K562 (cell line): Measurements from ENCODE around the gene C16orf86. TPM values are rescaled to one million over a fixed set of nuclear protein-coding genes. Genes with fewer than 3 reads are reported as not detected.

Experiments
- ATAC-seq: fragments of 200-7000 bp; cut with Tn5 transposase; 3 replicates; pipeline ENCODE4 v1.9.1; 2020; ENCODE audit warnings: moderate library complexity
- BruUV-seq: library from RNA; stranded (reverse); fragments of 400-500 nt; replicated peaks from 2 replicates; lab custom pipeline; 2021; lab: Mats Ljungman, UMichigan
- CTCF ChIA-PET: fragments of 300-600 bp; formaldehyde crosslinking; extraction: SDS; loops from one replicate; lab custom pipeline; 2021; ENCODE audit warnings: low intra/inter-chr PET ratio; lab: Yijun Ruan, JAX
- POLR2A ChIA-PET: fragments of 300-600, 350-650 bp; sonication (Branson Sonifier 250); formaldehyde crosslinking; extraction: SDS; loops from one replicate; lab custom pipeline; 2021; ENCODE audit warnings: antibody characterized with exemption, inconsistent platforms; lab: Yijun Ruan, JAX
- DNase-seq, 4 experiments: peaks; one replicate each; pipeline versions ENCODE4 v3.0.0 to v3.0.0-alpha.2; 2011 to 2018; ENCODE audit warnings: low spot score in 3 of 4, mixed read lengths in 3 of 4; ENCODE audit errors: extremely low read depth in 1 of 4
- FAIRE-seq: peaks from 2 replicates; lab custom pipeline; 2011; peaks lifted over from hg19 to GRCh38; lab: Jason Lieb, UNC
- H2AFZ ChIP-seq: 2 replicates; pipeline ENCODE4 v1.6.0; 2011; ENCODE audit warnings: low read depth, low read length, control low read depth, inconsistent platforms
- H3K27ac ChIP-seq: fragments of 200-600 bp; 3 replicates; pipeline ENCODE4 v1.8.0; 2011; ENCODE audit warnings: low read depth, mild to moderate bottlenecking, control low read depth, inconsistent platforms, low read length, moderate library complexity, mixed read lengths; ENCODE audit errors: extremely low read depth
- H3K27me3 ChIP-seq, 2 experiments: fragments of 300-600 bp in 1 of 2; 2 replicates in 1 of 2; 3 replicates in 1 of 2; pipeline versions ENCODE4 v1.6.0 to v1.8.0; 2011; ENCODE audit warnings: inconsistent platforms in 2 of 2, low read length in 2 of 2, mild to moderate bottlenecking in 1 of 2, mixed read lengths in 1 of 2, moderate library complexity in 1 of 2; ENCODE audit not compliant: control insufficient read depth in 2 of 2, insufficient read depth in 2 of 2
- H3K36me3 ChIP-seq: fragments of 300-600 bp; 3 replicates; pipeline ENCODE4 v1.8.0; 2011; ENCODE audit warnings: mild to moderate bottlenecking, low read length, inconsistent platforms; ENCODE audit not compliant: control insufficient read depth, insufficient read depth
- H3K4me1 ChIP-seq, 2 experiments: fragments of 200-600 bp in 1 of 2; replicated peaks in 1 of 2; 2 replicates in 1 of 2; 3 replicates in 1 of 2; pipeline versions ENCODE4 v1.5.1 to v1.8.0; 2011; ENCODE audit warnings: inconsistent platforms in 2 of 2, low read length in 2 of 2, mild to moderate bottlenecking in 1 of 2, mixed read lengths in 1 of 2, moderate library complexity in 1 of 2; ENCODE audit not compliant: control insufficient read depth in 2 of 2, insufficient read depth in 2 of 2
- H3K4me2 ChIP-seq: 2 replicates; pipeline ENCODE4 v1.6.1; 2011; ENCODE audit warnings: low read length, control low read depth, inconsistent platforms, mixed read lengths; ENCODE audit not compliant: insufficient read depth
- H3K4me3 ChIP-seq: fragments of 200-600 bp; sonication (generic), shearing (Covaris generic); 2 replicates; pipeline ENCODE4 v1.5.1; 2016; ENCODE audit warnings: control low read depth, inconsistent platforms
- H3K79me2 ChIP-seq: fragments of 200-600 bp; 3 replicates; pipeline ENCODE4 v1.8.0; 2011; ENCODE audit warnings: low read length, inconsistent platforms; ENCODE audit not compliant: control insufficient read depth, insufficient read depth
- H3K9ac ChIP-seq, 2 experiments: 2 replicates each; pipeline versions ENCODE4 v1.6.0 to v1.6.1; 2011; ENCODE audit warnings: low read depth in 2 of 2, low read length in 2 of 2, control low read depth in 1 of 2, inconsistent platforms in 1 of 2, mild to moderate bottlenecking in 1 of 2, mixed read lengths in 1 of 2; ENCODE audit not compliant: insufficient read depth in 1 of 2
- H3K9me1 ChIP-seq: one replicate; pipeline ENCODE4 v1.6.0; 2011; ENCODE audit warnings: inconsistent platforms, mild to moderate bottlenecking, low read length, moderate library complexity; ENCODE audit not compliant: control insufficient read depth, insufficient read depth
- H3K9me3 ChIP-seq: replicated peaks from 2 replicates; pipeline ENCODE4 v1.5.1; 2011; ENCODE audit warnings: low read depth, low read length, inconsistent platforms; ENCODE audit not compliant: control insufficient read depth, insufficient read depth
- H4K20me1 ChIP-seq: replicated peaks from 2 replicates; pipeline ENCODE4 v1.6.1; 2011; ENCODE audit warnings: low read length, inconsistent platforms, mixed read lengths; ENCODE audit not compliant: control insufficient read depth, insufficient read depth
- ETV5 ChIP-seq: sonication (generic); formaldehyde crosslinking; IDR thresholded peaks from 2 replicates; pipeline ENCODE4 v1.4.0; 2020; ENCODE audit warnings: low read depth, mild to moderate bottlenecking, missing genetic modification reagents
- FOXA3 ChIP-seq, 2 experiments: fragments of 450-650 bp in 1 of 2; sonication (generic) in 1 of 2; formaldehyde crosslinking; IDR thresholded peaks in 1 of 2; conservative IDR thresholded peaks in 1 of 2; 2 replicates each; pipeline versions ENCODE4 v1.4.0 to v1.8.0; 2020 to 2022; ENCODE audit warnings: mild to moderate bottlenecking in 2 of 2, missing genetic modification reagents in 1 of 2
- LEF1 ChIP-seq: fragments of 450-650 bp; IDR thresholded peaks from 2 replicates; pipeline ENCODE4 v1.6.1; 2016; ENCODE audit warnings: mild to moderate bottlenecking
- MED1 ChIP-seq: sonication (generic); formaldehyde crosslinking; IDR thresholded peaks from 2 replicates; pipeline ENCODE4 v1.8.1; 2023; ENCODE audit warnings: missing genetic modification reagents, borderline replicate concordance
- PURB ChIP-seq: sonication (generic); formaldehyde crosslinking; IDR thresholded peaks from 2 replicates; pipeline ENCODE4 v1.9.0; 2021; ENCODE audit warnings: low read depth, mild to moderate bottlenecking, missing genetic modification reagents
- STAT5A ChIP-seq: IDR thresholded peaks from 2 replicates; pipeline ENCODE4 v1.6.1; 2012; ENCODE audit warnings: low read length, inconsistent platforms, borderline replicate concordance
- TCFL5 ChIP-seq: fragments of 250-450 bp; sonication (Bioruptor Pico); conservative IDR thresholded peaks from 2 replicates; pipeline ENCODE4 v1.6.1; 2021; ENCODE audit warnings: mild to moderate bottlenecking, moderate library complexity, matching md5 sums
- U2AF1 ChIP-seq: fragments of 200-400 bp; formaldehyde crosslinking; optimal IDR thresholded peaks from 2 replicates; pipeline ENCODE3; 2017; ENCODE audit warnings: mild to moderate bottlenecking, low read depth, low read length, moderate library complexity
- ZBTB34 ChIP-seq: fragments of 250-450 bp; sonication (Bioruptor Pico); IDR thresholded peaks from 2 replicates; pipeline ENCODE4 v1.8.0; 2021; ENCODE audit warnings: mild to moderate bottlenecking, moderate library complexity
- ZNF764 ChIP-seq: fragments of 250-450 bp; sonication (Bioruptor Pico); IDR thresholded peaks from 2 replicates; pipeline ENCODE4 v1.4.0; 2020; ENCODE audit warnings: low read depth, mild to moderate bottlenecking, moderate library complexity
- ZNF766 ChIP-seq: fragments of 200-800 bp; sonication (Bioruptor generic); conservative IDR thresholded peaks from 2 replicates; pipeline ENCODE4 v1.6.1; 2016; ENCODE audit warnings: missing genetic modification characterization, missing compliant biosample characterization
- WGBS: fragments of 100-300 bp; shearing (Covaris generic); methylation state at CpG from one replicate; pipeline ENCODE4 v1.1.6; 2016; ENCODE audit warnings: low coverage, mixed read lengths; ENCODE audit not compliant: insufficient coverage; ENCODE audit errors: missing lambda C conversion rate; 5-methylcytosine and 5-hydroxymethylcytosine counted together
- in situ Hi-C: fragments of 300-500 bp; cut with MboI; formaldehyde crosslinking; loops from 4 replicates; pipeline ENCODE4 v1.15.0; 2018; ENCODE audit warnings: inconsistent platforms, mixed read lengths
- intact Hi-C: fragments of 100-400 bp; cut with micrococcal nuclease; formaldehyde crosslinking; loops from 2 replicates; pipeline ENCODE4 v1.14.2; 2022
- polyA plus RNA-seq, 8 experiments: library from polyadenylated mRNA; depleted of rRNA in 4 of 8; stranded (reverse) in 5 of 8; unstranded in 3 of 8; fragments of >200 nt; fragmentation: Nextera tagmentation in 2 of 8; fragmentation: Illumina TruSeq in 1 of 8; extraction: Ambion mirVana in 2 of 8; extraction: Trizol in 1 of 8; gene quantifications; 2 replicates each; pipeline versions ENCODE4 v1.2.1 to v1.2.3, GENCODE V29; 2011 to 2014; ENCODE audit warnings: inconsistent platforms in 1 of 8, missing spikeins in 1 of 8
- total RNA-seq, 7 experiments: library from RNA; depleted of rRNA in 6 of 7; stranded (reverse); fragments of >200 nt in 6 of 7; fragmentation: Illumina TruSeq in 2 of 7; extraction: Trizol in 2 of 7; gene quantifications; 2 replicates each; pipeline versions ENCODE4 v1.2.1 to v1.2.3, GENCODE V29; 2011 to 2021; ENCODE audit warnings: low replicate concordance in 1 of 7
- TF ChIP-seq, protein P1 (sequence below): fragments of 150-350 bp; conservative IDR thresholded peaks from 2 replicates; pipeline ENCODE4 v1.6.1; 2014; ENCODE audit warnings: low read length
- TF ChIP-seq, protein P2 (sequence below): fragments of 250-450 bp; sonication (Bioruptor Pico); IDR thresholded peaks from 2 replicates; pipeline ENCODE4 v1.4.0; 2020

The C16orf86 gene
- total and polyA plus RNA-seq, 9 of the 15 experiments (the other 6 are each of a cell fraction or from before 2014, with no cell fraction given) = 0.13 to 1.2 (median 0.27) TPM; not detected in 3

DNA sequence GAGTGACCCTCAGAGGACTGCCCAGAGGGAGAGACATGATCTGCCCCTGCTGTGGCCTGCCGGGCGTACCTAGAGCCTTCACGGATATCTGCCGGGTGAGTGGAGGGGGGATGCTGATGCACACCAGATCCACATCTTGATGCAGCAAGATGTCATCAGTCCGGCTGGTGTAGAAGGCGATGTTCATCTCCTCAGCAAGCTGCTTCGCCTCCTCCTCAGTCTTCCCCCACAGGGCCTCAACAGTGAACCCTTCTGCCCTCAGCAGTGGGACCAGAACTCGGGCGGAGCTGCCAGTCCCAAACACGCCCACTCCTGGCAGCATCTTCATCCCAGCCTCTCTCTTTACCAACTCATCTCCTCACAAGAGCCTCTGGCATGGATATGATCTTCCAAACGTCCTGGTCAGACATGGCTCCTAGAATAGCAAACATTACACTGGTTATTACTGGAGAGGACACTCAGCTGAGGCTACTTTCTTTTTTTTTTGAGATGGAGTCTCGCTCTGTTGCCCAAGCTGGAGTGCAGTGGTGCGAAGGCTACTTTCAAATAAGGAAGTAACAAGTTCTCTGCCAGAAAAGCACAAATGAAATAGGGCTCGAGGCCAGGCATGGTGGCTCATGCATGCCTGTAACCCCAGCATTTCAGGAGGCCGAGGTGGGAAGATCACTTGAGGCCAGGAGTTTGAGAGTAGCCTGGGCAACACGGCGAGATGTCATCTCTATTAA, 18.9 kb downstream of the C16orf86 start:
- H3K4me1 ChIP-seq = no peaks in the 10 kb centered on the region
- H3K4me3 ChIP-seq = no peak overlapping the region
- DNase-seq (no peak), FAIRE-seq (no peak), ATAC-seq (no peak)
- H3K4me2 ChIP-seq = no peak overlapping the region
- H3K27me3 ChIP-seq = no peaks in the 10 kb centered on the region
- no peaks in the 10 kb centered on the region for H3K9me3 ChIP-seq
- in situ Hi-C loops = no loop called here
- ChIA-PET CTCF (no interaction called here), POLR2A (interaction anchor here (0.6 kb wide), 1 partner anchor 22 kb away, joined by 4 read pairs; no protein-coding TSS in a partner anchor)
- no peak overlapping the region for H2AFZ ChIP-seq
- intact Hi-C loops = no loop called here
- H3K9ac ChIP-seq = peak overlapping the region in 1 of 2 experiments; percentile 50; a peak in 1 of 4 replicates
- WGBS = 82% methylated on average over 17 of the region's 17 CpGs
- peaks cover 6% of the 10 kb centered on the region; the same call in 1 of the 2 replicates for H4K20me1 ChIP-seq
- H3K36me3 ChIP-seq = peaks cover 28% of the 10 kb centered on the region; the same call in 2 of the 3 replicates
- peaks cover 2% of the 10 kb centered on the region for H3K9me1 ChIP-seq
- BruUV-seq = no TSS peak
- H3K79me2 ChIP-seq = no peaks in the 10 kb centered on the region
- H3K27ac ChIP-seq = no peak overlapping the region
- TF ChIP-seq ZBTB34 (CRISPR knock-in tag) = no peak
- no peak for TF ChIP-seq ZNF764 (CRISPR knock-in tag)
- TF ChIP-seq ETV5 (CRISPR knock-in tag) = no peak
- TF ChIP-seq, protein P1, sequence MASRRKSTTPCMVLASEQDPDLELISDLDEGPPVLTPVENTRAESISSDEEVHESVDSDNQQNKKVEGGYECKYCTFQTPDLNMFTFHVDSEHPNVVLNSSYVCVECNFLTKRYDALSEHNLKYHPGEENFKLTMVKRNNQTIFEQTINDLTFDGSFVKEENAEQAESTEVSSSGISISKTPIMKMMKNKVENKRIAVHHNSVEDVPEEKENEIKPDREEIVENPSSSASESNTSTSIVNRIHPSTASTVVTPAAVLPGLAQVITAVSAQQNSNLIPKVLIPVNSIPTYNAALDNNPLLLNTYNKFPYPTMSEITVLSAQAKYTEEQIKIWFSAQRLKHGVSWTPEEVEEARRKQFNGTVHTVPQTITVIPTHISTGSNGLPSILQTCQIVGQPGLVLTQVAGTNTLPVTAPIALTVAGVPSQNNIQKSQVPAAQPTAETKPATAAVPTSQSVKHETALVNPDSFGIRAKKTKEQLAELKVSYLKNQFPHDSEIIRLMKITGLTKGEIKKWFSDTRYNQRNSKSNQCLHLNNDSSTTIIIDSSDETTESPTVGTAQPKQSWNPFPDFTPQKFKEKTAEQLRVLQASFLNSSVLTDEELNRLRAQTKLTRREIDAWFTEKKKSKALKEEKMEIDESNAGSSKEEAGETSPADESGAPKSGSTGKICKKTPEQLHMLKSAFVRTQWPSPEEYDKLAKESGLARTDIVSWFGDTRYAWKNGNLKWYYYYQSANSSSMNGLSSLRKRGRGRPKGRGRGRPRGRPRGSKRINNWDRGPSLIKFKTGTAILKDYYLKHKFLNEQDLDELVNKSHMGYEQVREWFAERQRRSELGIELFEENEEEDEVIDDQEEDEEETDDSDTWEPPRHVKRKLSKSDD = no peak
- TF ChIP-seq MED1 = no peak
- TF ChIP-seq STAT5A = no peak
- TF ChIP-seq PURB (CRISPR knock-in tag) = no peak
- TF ChIP-seq U2AF1 = no peak
- no peak for TF ChIP-seq FOXA3 (CRISPR knock-in tag; conservative IDR thresholded peaks at IDR 0.05 in 1 of 2, IDR thresholded peaks at IDR 0.05 in 1 of 2)
- no peak for TF ChIP-seq TCFL5 (CRISPR knock-in tag)
- TF ChIP-seq LEF1 = no peak
- TF ChIP-seq, protein P2, sequence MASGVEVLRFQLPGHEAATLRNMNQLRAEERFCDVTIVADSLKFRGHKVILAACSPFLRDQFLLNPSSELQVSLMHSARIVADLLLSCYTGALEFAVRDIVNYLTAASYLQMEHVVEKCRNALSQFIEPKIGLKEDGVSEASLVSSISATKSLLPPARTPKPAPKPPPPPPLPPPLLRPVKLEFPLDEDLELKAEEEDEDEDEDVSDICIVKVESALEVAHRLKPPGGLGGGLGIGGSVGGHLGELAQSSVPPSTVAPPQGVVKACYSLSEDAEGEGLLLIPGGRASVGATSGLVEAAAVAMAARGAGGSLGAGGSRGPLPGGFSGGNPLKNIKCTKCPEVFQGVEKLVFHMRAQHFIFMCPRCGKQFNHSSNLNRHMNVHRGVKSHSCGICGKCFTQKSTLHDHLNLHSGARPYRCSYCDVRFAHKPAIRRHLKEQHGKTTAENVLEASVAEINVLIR (CRISPR knock-in tag) = no peak
- TF ChIP-seq ZNF766 (CRISPR knock-in tag) = no peak
